H1 (cell line): ENCODE results near the gene UGT1A3. TPM values are rescaled to one million over a fixed set of nuclear protein-coding genes. Genes with fewer than 3 reads are reported as not detected.

Source experiments
- CTCF ChIA-PET: fragments of 300-600 bp; sonication (Branson Sonifier 250); formaldehyde crosslinking; loops from one replicate; lab custom pipeline; 2021; ENCODE audit not compliant: partially characterized antibody; lab: Charles Lee
- POLR2A ChIA-PET: fragments of 300-600 bp; sonication (Branson Sonifier 250); formaldehyde crosslinking; loops from one replicate; lab custom pipeline; 2021; ENCODE audit warnings: inconsistent platforms; ENCODE audit not compliant: partially characterized antibody; lab: Charles Lee
- DNase-seq, 2 experiments: peaks; one replicate each; pipeline versions ENCODE4 v3.0.0 to v3.0.0-alpha.2; 2010 to 2022; ENCODE audit warnings: low spot score in 2 of 2, low read depth in 1 of 2, mixed read lengths in 1 of 2
- FAIRE-seq: peaks from 2 replicates; lab custom pipeline; 2011; peaks lifted over from hg19 to GRCh38; lab: Jason Lieb, UNC
- H2AFZ ChIP-seq: 2 replicates; pipeline ENCODE4 v1.8.1; 2012; ENCODE audit warnings: low read length, inconsistent platforms
- H2AK5ac ChIP-seq: 2 replicates; pipeline ENCODE4 v1.6.1; 2013; ENCODE audit warnings: low read depth, low read length
- H2BK120ac ChIP-seq: replicated peaks from 2 replicates; pipeline ENCODE3; 2013; ENCODE audit warnings: low read depth, low read length, inconsistent platforms
- H2BK12ac ChIP-seq: 2 replicates; pipeline ENCODE4 v1.6.1; 2013; ENCODE audit warnings: low read depth, low read length
- H2BK15ac ChIP-seq: 2 replicates; pipeline ENCODE4 v1.6.1; 2013; ENCODE audit warnings: low read length
- H2BK20ac ChIP-seq: 2 replicates; pipeline ENCODE4 v1.6.1; 2013; ENCODE audit warnings: low read length
- H2BK5ac ChIP-seq: 2 replicates; pipeline ENCODE4 v1.6.1; 2013; ENCODE audit warnings: low read depth, low read length
- H3K14ac ChIP-seq: 2 replicates; pipeline ENCODE4 v1.6.1; 2013; ENCODE audit warnings: inconsistent platforms; ENCODE audit not compliant: insufficient read length
- H3K18ac ChIP-seq: 2 replicates; pipeline ENCODE4 v1.6.1; 2013; ENCODE audit warnings: low read length; ENCODE audit errors: extremely low read depth
- H3K23ac ChIP-seq: 2 replicates; pipeline ENCODE4 v1.6.1; 2013; ENCODE audit warnings: inconsistent platforms; ENCODE audit not compliant: insufficient read length
- H3K23me2 ChIP-seq: 2 replicates; pipeline ENCODE4 v1.6.1; 2013; ENCODE audit warnings: low read depth, low read length
- H3K27ac ChIP-seq: 2 replicates; pipeline ENCODE4 v1.6.1; 2011; ENCODE audit warnings: low read depth, low read length, inconsistent platforms
- H3K27me3 ChIP-seq, 4 experiments: replicated peaks in 1 of 4; 1 replicate in 1 of 4; 2 replicates in 3 of 4; pipeline versions ENCODE4 v1.6.1 to v1.8.1; 2011 to 2013; ENCODE audit warnings: low read length in 3 of 4, mild to moderate bottlenecking in 3 of 4, inconsistent platforms in 2 of 4, mixed read lengths in 2 of 4, moderate library complexity in 1 of 4; ENCODE audit not compliant: control insufficient read depth in 3 of 4, insufficient read depth in 3 of 4; ENCODE audit errors: extremely low read depth in 1 of 4
- H3K36me3 ChIP-seq, 4 experiments: 2 replicates each; pipeline versions ENCODE4 v1.6.1 to v1.8.1; 2011 to 2013; ENCODE audit warnings: mild to moderate bottlenecking in 4 of 4, low read length in 3 of 4, moderate library complexity in 2 of 4, control low read depth in 1 of 4, inconsistent platforms in 1 of 4; ENCODE audit not compliant: insufficient read depth in 4 of 4, control insufficient read depth in 2 of 4
- H3K4ac ChIP-seq: replicated peaks from 2 replicates; pipeline ENCODE3; 2013; ENCODE audit warnings: low read length, low read depth, mixed read lengths, inconsistent platforms; ENCODE audit not compliant: insufficient read length
- H3K4me1 ChIP-seq, 4 experiments: replicated peaks in 1 of 4; 1 replicate in 1 of 4; 2 replicates in 3 of 4; pipeline versions ENCODE4 v1.6.1 to v1.8.1; 2011 to 2013; ENCODE audit warnings: low read length in 3 of 4, inconsistent platforms in 2 of 4, mixed read lengths in 1 of 4; ENCODE audit not compliant: insufficient read depth in 4 of 4, control insufficient read depth in 3 of 4
- H3K4me2 ChIP-seq, 2 experiments: 2 replicates each; pipeline versions ENCODE4 v1.6.1 to v1.8.1; 2011 to 2013; ENCODE audit warnings: low read depth in 2 of 2, low read length in 2 of 2, control low read depth in 1 of 2, inconsistent platforms in 1 of 2, mild to moderate bottlenecking in 1 of 2; ENCODE audit not compliant: insufficient read depth in 1 of 2
- H3K4me3 ChIP-seq, 4 experiments: fragments of 200-600, 300-600 bp in 1 of 4; sonication (generic), shearing (Covaris generic), sonication (Bioruptor Twin) in 1 of 4; 2 replicates each; pipeline versions ENCODE4 v1.5.1 to v1.8.1; 2011 to 2016; ENCODE audit warnings: low read length in 4 of 4, low read depth in 3 of 4, control low read depth in 2 of 4, inconsistent platforms in 2 of 4, mild to moderate bottlenecking in 2 of 4, mixed read lengths in 1 of 4, moderate library complexity in 1 of 4; ENCODE audit not compliant: insufficient read depth in 2 of 4; ENCODE audit errors: extremely low read depth in 1 of 4
- H3K56ac ChIP-seq: replicated peaks from 2 replicates; pipeline ENCODE3; 2013; ENCODE audit warnings: low read depth, mild to moderate bottlenecking, mixed read lengths, low read length, inconsistent platforms; ENCODE audit not compliant: insufficient read length
- H3K79me1 ChIP-seq: 2 replicates; pipeline ENCODE4 v1.6.1; 2013; ENCODE audit warnings: low read depth, low read length, control low read depth
- H3K79me2 ChIP-seq, 2 experiments: 2 replicates each; pipeline versions ENCODE4 v1.6.1 to v1.8.1; 2012 to 2013; ENCODE audit warnings: low read length in 2 of 2, mild to moderate bottlenecking in 2 of 2, inconsistent platforms in 1 of 2; ENCODE audit not compliant: insufficient read depth in 2 of 2, control insufficient read depth in 1 of 2
- H3K9ac ChIP-seq, 4 experiments: replicated peaks in 1 of 4; 1 replicate in 1 of 4; 2 replicates in 3 of 4; pipeline versions ENCODE4 v1.6.1 to v1.8.1; 2011 to 2013; ENCODE audit warnings: low read depth in 3 of 4, low read length in 3 of 4, control low read depth in 2 of 4, mild to moderate bottlenecking in 2 of 4, moderate library complexity in 2 of 4, inconsistent platforms in 1 of 4; ENCODE audit errors: extremely low read depth in 1 of 4
- H3K9me3 ChIP-seq, 2 experiments: 2 replicates each; pipeline versions ENCODE4 v1.6.1 to v1.8.1; 2012 to 2013; ENCODE audit warnings: mild to moderate bottlenecking in 2 of 2, moderate library complexity in 2 of 2, control low read depth in 1 of 2, inconsistent platforms in 1 of 2, low read depth in 1 of 2, low read length in 1 of 2, mixed read lengths in 1 of 2; ENCODE audit not compliant: insufficient read depth in 2 of 2
- H4K20me1 ChIP-seq, 2 experiments: replicated peaks in 1 of 2; 2 replicates each; pipeline versions ENCODE3 to v1.8.1; 2011 to 2013; ENCODE audit warnings: inconsistent platforms in 2 of 2, low read length in 2 of 2, mild to moderate bottlenecking in 1 of 2; ENCODE audit not compliant: insufficient read depth in 2 of 2, control insufficient read depth in 1 of 2
- H4K5ac ChIP-seq: 2 replicates; pipeline ENCODE4 v1.6.1; 2013; ENCODE audit warnings: low read length, low read depth, mixed read lengths, inconsistent platforms; ENCODE audit not compliant: insufficient read length
- H4K8ac ChIP-seq: 2 replicates; pipeline ENCODE4 v1.8.0; 2013; ENCODE audit warnings: mild to moderate bottlenecking, moderate library complexity, low read length, inconsistent platforms; ENCODE audit not compliant: insufficient read depth; ENCODE audit errors: extremely low read depth
- H4K91ac ChIP-seq: replicated peaks from 2 replicates; pipeline ENCODE3; 2013; ENCODE audit warnings: low read length, mixed read lengths, inconsistent platforms; ENCODE audit not compliant: insufficient read length
- BRCA1 ChIP-seq: IDR thresholded peaks from 2 replicates; pipeline ENCODE4 v1.6.1; 2012; ENCODE audit warnings: low read depth, low read length, improper control_type of control experiment
- JUND ChIP-seq: IDR thresholded peaks from 2 replicates; pipeline ENCODE4 v1.6.1; 2011; ENCODE audit warnings: mild to moderate bottlenecking, improper control_type of control experiment, low read length
- RNF2 ChIP-seq: fragments of 200-900, 300-1000 bp; sonication (generic); IDR thresholded peaks from 2 replicates; pipeline ENCODE4 v1.7.1; 2016; ENCODE audit warnings: borderline replicate concordance, low read depth, mild to moderate bottlenecking, antibody characterized with exemption, low read length; ENCODE audit not compliant: poor library complexity, severe bottlenecking; ENCODE audit errors: missing control alignments
- SIN3A ChIP-seq, 2 experiments: IDR thresholded peaks in 1 of 2; conservative IDR thresholded peaks in 1 of 2; 2 replicates each; pipeline ENCODE4 v1.6.1; 2011 to 2012; ENCODE audit warnings: low read length in 2 of 2, improper control_type of control experiment in 1 of 2, low read depth in 1 of 2, mild to moderate bottlenecking in 1 of 2
- TCF12 ChIP-seq: IDR thresholded peaks from 2 replicates; pipeline ENCODE4 v1.6.1; 2011; ENCODE audit warnings: low read depth, mild to moderate bottlenecking, low read length
- WGBS, 2 experiments: shearing (Covaris generic) in 1 of 2; methylation state at CpG; one replicate each; pipeline versions ENCODE4 v1.1.6 to v1.1.7; 2013 to 2015; ENCODE audit warnings: low lambda C conversion rate in 2 of 2, mixed read lengths in 2 of 2, inconsistent platforms in 1 of 2, low coverage in 1 of 2, missing lambda C conversion rate in 1 of 2; ENCODE audit not compliant: insufficient replicate concordance in 2 of 2, insufficient coverage in 1 of 2, insufficient read length in 1 of 2; ENCODE audit errors: extremely low coverage in 1 of 2, missing lambda C conversion rate in 1 of 2; 5-methylcytosine and 5-hydroxymethylcytosine counted together
- polyA plus RNA-seq, 7 experiments: library from polyadenylated mRNA; depleted of rRNA in 3 of 7; stranded (reverse) in 5 of 7; unstranded in 2 of 7; fragments of >200 nt in 5 of 7; fragments of 200-250 nt in 2 of 7; gene quantifications; 1 replicate in 5 of 7; 2 replicates in 1 of 7; 4 replicates in 1 of 7; pipeline versions ENCODE4 v1.2.1 to v1.2.3, GENCODE V29; 2011 to 2013; ENCODE audit warnings: missing spikeins in 2 of 7, mixed read lengths in 2 of 7
- total RNA-seq: library from RNA; stranded (reverse); fragmentation: NEBNext Ultra II Directional; extraction: Animal tissue kit (Norgen Biotek cat#: 25700); gene quantifications from 2 replicates; pipeline ENCODE4 v1.2.1, GENCODE V29; 2021

The UGT1A3 gene
- total and polyA plus RNA-seq, 2 of the 8 experiments (the other 6 are each of a cell fraction or from before 2014, with no cell fraction given) = not detected

DNA sequence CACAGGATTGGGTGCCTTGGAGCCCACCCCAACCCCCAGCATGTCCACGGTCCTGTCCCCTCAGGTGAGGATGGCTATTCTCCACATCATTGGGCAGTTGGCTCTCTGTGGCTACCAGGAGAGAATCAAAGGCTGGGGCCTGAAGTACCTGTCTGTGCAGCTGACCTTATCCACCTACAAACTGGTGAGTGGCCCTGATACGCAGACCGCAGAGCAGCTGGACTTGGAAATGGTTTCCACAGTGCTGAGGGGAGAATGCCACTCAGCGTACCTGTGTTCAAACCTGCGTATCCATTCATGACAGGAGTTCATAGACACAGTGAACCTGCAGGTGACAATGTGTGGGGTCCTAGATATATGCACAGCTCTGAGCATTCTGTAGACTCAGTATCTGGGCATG, 70.9 kb downstream of the UGT1A3 start:
- Histone ChIP-seq H3K9ac (no peak overlapping the region), H2BK15ac (no peak overlapping the region), H4K20me1 (no peaks in the 10 kb centered on the region), H4K8ac (no peak overlapping the region), H3K36me3 (no peaks in the 10 kb centered on the region), H2BK20ac (no peak overlapping the region), H2BK120ac (no peak overlapping the region), H4K5ac (no peak overlapping the region), H3K18ac (no peak overlapping the region), H3K79me2 (no peaks in the 10 kb centered on the region), H3K9me3 (peaks cover 0 to 4% of the 10 kb centered on the region in 2 experiments; a peak in 3 of 4 replicates), H3K27ac (no peak overlapping the region), H3K14ac (no peak overlapping the region), H3K4me3 (no peak overlapping the region), H3K4ac (no peak overlapping the region), H3K23ac (no peak overlapping the region), H2BK5ac (no peak overlapping the region), H3K23me2 (no peaks in the 10 kb centered on the region), H3K4me2 (no peak overlapping the region), H3K56ac (no peak overlapping the region), H3K4me1 (no peaks in the 10 kb centered on the region), H2AFZ (no peak overlapping the region), H4K91ac (no peak overlapping the region), H2AK5ac (no peak overlapping the region), H3K27me3 (no peaks in the 10 kb centered on the region)
- no peak for DNase-seq
- CTCF ChIA-PET = no interaction called here
- 50% methylated on average over 5 of the region's 5 CpGs; no CpG with 5 or more reads in 1 of the 2 experiments for WGBS, 2 experiments
- POLR2A ChIA-PET = no interaction called here
- no peak for TF ChIP-seq RNF2
- no peak for TF ChIP-seq TCF12
- TF ChIP-seq BRCA1 = no peak
- TF ChIP-seq SIN3A (conservative IDR thresholded peaks at IDR 0.05 in 1 of 2, IDR thresholded peaks at IDR 0.05 in 1 of 2; ENCODE audit: low read depth in 1 of 2, low read length in 2 of 2) = no peak
- TF ChIP-seq JUND = no peak
- TF ChIP-seq, all 59 proteins: peak for 0
- no peak for FAIRE-seq
- Histone ChIP-seq H3K79me1 (no peaks in the 10 kb centered on the region), H2BK12ac (no peak overlapping the region)
